ENCODE measurements around the gene FLRT1.

The FLRT1 gene

GRCh38 chr11:64018310-64018709 is 17.4 kb upstream of the FLRT1 start:
- TF ChIP-seq, protein P1, sequence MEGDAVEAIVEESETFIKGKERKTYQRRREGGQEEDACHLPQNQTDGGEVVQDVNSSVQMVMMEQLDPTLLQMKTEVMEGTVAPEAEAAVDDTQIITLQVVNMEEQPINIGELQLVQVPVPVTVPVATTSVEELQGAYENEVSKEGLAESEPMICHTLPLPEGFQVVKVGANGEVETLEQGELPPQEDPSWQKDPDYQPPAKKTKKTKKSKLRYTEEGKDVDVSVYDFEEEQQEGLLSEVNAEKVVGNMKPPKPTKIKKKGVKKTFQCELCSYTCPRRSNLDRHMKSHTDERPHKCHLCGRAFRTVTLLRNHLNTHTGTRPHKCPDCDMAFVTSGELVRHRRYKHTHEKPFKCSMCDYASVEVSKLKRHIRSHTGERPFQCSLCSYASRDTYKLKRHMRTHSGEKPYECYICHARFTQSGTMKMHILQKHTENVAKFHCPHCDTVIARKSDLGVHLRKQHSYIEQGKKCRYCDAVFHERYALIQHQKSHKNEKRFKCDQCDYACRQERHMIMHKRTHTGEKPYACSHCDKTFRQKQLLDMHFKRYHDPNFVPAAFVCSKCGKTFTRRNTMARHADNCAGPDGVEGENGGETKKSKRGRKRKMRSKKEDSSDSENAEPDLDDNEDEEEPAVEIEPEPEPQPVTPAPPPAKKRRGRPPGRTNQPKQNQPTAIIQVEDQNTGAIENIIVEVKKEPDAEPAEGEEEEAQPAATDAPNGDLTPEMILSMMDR (IDR thresholded peaks at IDR 0.05; ENCODE audit: insufficient read depth, low read depth, low read length, missing control alignments): no peak
- DNase-seq (ENCODE audit: low read depth): no peak

DNA sequence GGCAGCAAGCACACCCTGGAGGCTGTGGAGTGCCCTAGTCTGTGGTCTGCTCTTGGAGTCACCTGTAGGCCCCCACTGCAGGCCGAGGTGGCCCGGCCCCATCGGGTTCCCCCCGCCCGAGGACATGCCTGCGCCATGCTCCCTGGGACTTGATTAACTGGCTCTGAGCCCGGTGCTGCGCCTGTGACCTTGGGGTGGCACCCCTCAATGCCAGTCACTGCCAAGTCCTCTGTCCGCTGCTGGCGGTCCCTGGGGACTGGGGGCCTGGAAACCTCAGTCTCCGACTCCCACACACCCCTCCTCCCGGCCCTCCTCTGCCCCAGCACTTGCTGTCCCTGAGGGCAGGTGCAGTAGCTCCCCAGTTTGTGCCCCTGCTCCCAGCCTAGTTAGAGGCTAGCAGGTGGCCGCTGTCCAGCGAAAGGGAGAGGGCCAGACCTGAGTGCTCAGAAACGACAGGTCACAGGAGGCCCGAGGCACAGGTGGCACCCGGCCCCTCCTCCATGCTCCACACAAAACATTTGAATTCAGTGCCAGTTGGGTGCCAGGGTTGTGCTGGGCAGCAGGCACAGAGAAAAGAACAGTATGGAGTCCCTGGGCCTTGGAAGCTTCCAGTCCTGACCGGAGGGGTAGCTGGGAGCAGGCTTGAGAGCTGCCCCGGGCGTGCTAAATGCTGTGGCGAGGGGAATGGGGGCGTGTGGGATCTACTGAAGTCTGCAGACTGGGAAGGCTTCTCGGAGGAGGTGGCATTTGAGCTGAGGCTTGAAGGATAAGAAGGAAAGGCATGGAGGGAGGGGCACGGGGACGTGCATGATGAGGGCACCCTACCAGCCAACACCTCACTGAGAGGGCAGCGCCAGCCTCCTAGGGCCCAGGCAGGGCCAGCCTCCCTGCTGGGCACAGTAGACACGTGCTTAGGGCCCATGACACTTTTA is 16.4 kb upstream of the FLRT1 start:
- DNase-seq (ENCODE audit: low read depth): no peak
- H3K4me3 ChIP-seq (ENCODE audit: low read length): no peak overlapping the region
- TF ChIP-seq, protein P1 (IDR thresholded peaks at IDR 0.05; ENCODE audit: insufficient read depth, low read depth, low read length, missing control alignments): no peak

More at GRCh38 chr11:64018310-64018709, 17.4 kb upstream of the FLRT1 start:
- no peak overlapping the region for H3K4me3 ChIP-seq (ENCODE audit: low read length)

DNA sequence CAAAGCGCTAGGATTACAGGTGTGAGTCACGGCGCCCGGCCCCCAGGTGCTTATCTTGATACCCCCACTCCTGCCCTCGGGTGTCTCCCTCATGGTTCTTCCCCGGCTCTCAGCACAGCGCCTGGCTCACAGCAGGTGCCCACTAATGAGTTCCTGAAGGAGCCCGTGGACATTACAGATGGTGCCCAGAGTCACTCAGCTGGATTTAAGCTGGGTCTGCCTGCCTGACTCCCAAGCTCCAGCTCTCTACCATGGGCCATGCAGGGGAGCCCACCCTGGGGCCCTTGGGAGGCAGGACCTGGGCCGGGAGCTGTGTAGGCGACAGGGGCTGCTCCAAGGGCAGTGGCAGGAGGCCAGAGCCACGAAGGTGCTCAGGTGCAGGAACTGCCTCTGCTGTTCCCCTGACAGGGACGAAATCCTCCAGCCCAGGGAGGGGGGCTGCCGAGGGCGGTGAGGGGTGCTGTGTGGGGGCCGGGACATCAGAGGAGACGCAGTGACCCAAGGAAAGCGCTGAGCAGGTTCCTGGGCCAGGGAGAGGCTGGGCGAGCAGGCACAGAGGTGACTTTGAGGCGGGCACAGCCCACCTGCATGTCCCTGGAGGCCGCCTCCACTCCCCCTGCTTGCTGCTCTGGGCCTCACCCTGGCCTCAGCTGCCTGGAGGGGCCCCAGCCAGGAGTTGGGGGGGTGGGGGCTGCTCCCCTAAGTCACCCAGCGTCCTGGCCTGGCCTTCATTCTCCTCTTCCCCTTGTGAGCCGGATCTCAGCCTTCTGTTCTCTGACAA is 14.6 kb upstream of the FLRT1 start:
- TF ChIP-seq, protein P1 (IDR thresholded peaks at IDR 0.05; ENCODE audit: insufficient read depth, low read depth, low read length, missing control alignments): no peak
- no peak for DNase-seq (ENCODE audit: low read depth)
- H3K4me3 ChIP-seq (ENCODE audit: low read length): no peak overlapping the region

DNA sequence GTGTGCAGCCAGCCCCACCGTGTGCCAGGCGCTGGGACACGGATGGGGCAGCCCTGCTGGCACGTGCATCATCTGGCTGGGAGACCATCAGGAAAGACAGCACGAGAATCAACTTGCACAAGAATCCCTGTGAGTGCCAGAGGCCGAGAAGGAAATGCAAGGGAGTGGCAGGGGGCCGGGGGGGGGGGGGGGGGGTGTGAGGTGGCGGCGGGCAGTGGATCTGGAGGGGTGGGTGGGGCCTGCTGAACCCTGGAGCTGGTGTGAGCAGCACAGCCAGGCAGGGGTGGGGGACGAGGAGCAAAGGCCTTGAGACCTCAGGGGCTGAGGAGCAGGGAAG is 14.0 kb upstream of the FLRT1 start:
- peak; percentile 58 for DNase-seq (ENCODE audit: low read depth)
- no peak overlapping the region for H3K4me3 ChIP-seq (ENCODE audit: low read length)
- TF ChIP-seq, protein P1 (IDR thresholded peaks at IDR 0.05; ENCODE audit: insufficient read depth, low read depth, low read length, missing control alignments): peak; percentile 30

GRCh38 chr11:64022125-64022784 is 13.5 kb upstream of the FLRT1 start:
- TF ChIP-seq, protein P1 (IDR thresholded peaks at IDR 0.05; ENCODE audit: insufficient read depth, low read depth, low read length, missing control alignments): no peak
- DNase-seq (ENCODE audit: low read depth): no peak
- no peak overlapping the region for H3K4me3 ChIP-seq (ENCODE audit: low read length)

GRCh38 chr11:64023712-64024710 is 11.7 kb upstream of the FLRT1 start:
- TF ChIP-seq, protein P1 (IDR thresholded peaks at IDR 0.05; ENCODE audit: insufficient read depth, low read depth, low read length, missing control alignments): no peak
- no peak overlapping the region for H3K4me3 ChIP-seq (ENCODE audit: low read length)
- DNase-seq (ENCODE audit: low read depth): no peak
